Measurements from ENCODE around the gene CDC20.

GRCh38 chr1:43404353-43404752, 45.6 kb downstream of the CDC20 start:
- TF ChIP-seq CTCF (conservative IDR thresholded peaks at IDR 0.05 in 1 of 2, IDR thresholded peaks at IDR 0.05 in 1 of 2; ENCODE audit: extremely low read depth in 1 of 2, insufficient read depth in 1 of 2, low read depth in 1 of 2, low read length in 2 of 2) = no peak
- no peak for TF ChIP-seq EZH2 (IDR thresholded peaks at IDR 0.05; ENCODE audit: borderline replicate concordance, low read length)
